GM18868 (cell line): ENCODE data around the gene ZDHHC8.

Source experiments
- ATAC-seq: cut with Tn5 transposase; IDR thresholded peaks from one replicate; pipeline ENCODE4 v1.9.1; 2021; ENCODE audit warnings: mild to moderate bottlenecking, moderate library complexity; ENCODE audit not compliant: unreplicated experiment

Gene ZDHHC8

DNA sequence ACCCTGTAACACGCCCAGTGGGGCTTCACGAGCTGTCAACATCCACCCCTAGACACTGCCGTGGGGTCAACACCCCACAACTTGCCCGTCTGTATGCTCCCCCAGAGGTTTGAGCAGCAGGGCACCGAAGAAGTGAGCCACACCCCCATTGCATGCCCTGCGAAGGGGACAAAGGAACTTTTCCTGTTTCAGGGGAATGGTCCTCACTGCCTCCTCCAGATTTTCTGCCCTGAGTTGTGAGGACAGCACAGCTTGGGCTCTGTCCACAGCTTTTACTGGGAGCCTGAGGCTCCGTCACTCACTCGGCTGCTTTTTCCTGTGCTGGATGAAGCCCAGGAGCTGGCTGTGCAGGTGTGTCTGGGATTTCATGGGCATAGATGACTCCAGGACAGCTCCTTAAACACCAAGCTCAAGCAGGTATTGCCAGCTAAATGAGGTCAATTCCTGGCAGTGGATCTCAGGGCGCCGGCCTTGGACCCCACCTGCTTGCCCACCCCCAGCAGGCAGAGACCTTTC is 59.5 kb downstream of the ZDHHC8 start:
- no peak for ATAC-seq

DNA sequence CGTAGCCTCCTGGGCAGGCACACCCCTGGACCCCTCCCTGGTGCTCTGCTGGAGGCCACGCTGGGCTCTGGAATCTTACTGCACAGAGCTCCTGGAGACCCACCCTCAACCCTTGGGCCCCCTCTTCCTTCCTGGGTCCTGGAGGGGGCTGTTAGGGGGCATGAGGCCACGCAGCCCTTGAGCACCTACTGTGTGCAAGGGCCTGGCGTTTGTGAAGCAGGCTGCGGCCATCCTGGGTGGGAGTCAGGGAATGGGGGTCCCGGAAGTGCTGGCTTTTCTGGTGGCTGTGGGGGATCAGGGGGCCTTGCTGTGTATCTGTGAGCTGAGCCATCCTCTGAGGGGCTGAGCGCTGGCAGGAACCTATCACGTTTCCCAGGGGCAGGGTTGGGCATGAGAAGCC is 60.2 kb downstream of the ZDHHC8 start:
- ATAC-seq: no peak

DNA sequence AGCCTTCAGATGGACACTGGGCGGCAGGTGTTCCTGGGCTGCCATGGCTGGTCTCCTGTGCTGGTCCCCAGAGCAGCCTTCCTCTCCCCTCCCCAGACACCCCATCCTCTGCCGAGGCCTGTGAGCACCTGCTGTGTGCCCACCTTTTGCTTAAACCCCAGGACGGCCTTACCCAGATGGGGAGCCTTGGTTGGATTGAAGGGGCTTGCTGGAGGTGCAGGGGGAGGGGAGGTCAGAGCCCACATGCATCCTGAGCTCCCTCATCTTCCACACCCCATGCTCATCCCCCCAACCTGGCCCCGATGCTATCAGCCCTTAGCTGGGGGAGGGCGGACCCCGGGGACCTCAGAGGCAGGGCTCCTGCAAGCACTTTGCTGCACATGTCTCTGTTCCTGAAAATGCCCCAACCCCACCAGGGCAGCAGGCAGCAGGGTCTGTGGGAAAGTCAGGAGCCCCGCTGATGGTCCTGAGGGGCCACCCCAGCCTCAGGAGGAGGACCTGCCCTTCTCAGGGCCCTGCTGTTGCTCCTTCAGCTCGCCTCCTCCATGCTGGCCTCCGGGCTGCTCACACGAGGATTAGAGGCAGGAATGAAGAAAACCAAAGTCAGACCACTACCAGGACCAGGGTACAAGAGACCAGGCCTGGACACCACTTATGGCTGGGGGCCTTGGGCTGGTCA is 60.8 kb downstream of the ZDHHC8 start:
- no peak for ATAC-seq

DNA sequence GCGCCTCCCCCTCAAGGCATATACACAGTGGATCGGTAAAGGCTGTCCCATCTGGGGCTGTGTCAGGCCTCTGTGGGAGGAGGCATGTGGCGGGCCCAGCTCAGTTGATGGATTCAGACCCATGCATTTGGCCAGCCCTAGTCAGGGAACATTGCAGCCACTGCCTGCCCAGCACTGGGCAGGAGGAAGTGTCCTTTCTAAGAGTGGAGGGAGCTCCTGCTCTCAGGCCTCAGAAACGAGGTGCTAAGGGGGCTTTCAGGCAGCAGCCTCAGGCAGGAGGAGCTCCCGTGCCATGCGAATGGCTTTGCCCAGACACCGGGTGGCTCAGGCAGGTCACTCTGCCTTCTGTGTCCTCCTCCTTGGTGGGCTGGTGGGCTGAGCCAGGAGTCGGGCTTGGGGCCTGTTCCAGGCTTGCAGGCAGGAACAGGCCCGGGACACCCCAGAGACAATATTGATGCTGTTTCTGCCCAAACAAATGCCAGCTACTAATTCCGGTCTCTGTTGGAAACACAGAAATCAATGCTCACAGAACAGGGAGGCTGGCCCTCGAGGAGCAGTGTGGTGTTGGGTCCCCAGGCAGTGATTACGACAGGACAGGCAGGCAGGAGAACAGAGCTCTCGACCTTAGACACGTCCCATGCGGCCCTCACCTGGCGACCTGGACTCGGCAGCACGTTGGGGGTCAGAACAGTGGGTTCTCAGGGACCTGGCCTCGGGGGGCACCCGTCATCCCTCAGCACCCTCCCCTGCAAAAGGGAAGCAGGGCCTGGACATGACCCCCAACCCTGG is 61.6 kb downstream of the ZDHHC8 start:
- ATAC-seq: no peak

DNA sequence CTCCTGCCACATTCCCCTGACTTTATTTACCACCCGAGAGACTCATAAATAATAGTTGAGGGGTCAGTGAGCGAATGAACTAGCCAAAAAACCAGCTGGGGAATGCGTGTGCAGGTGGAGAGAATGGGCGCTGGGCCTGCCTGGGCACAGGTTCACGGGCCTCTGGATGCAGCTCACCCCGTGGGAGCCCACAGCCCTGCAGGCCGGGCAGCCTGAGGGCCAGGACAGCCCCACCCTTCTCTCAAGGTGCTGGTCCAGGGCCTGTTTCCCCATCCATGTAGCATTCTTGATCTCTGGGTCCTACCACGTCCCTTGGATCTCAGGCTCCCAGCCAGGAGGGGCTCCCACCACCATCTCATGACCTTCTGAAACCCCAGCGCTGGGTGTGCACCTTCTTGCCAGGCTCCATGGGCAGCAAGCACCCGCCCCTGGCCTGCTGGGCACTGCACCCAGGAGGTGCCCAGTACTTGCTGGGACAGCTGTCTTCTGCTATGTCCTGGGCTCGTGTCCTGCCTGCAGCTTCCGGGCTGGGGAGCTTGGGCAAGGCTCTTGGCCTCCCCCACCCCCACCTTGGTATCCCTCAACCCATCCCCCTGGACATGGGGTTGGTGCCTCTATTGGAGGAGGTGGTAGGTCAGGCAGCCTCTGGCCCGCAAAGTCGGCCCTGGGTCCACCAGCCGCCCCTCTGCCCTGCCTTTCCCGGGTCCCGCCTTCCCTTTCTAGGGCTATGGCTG is 62.3 kb downstream of the ZDHHC8 start:
- ATAC-seq: no peak

DNA sequence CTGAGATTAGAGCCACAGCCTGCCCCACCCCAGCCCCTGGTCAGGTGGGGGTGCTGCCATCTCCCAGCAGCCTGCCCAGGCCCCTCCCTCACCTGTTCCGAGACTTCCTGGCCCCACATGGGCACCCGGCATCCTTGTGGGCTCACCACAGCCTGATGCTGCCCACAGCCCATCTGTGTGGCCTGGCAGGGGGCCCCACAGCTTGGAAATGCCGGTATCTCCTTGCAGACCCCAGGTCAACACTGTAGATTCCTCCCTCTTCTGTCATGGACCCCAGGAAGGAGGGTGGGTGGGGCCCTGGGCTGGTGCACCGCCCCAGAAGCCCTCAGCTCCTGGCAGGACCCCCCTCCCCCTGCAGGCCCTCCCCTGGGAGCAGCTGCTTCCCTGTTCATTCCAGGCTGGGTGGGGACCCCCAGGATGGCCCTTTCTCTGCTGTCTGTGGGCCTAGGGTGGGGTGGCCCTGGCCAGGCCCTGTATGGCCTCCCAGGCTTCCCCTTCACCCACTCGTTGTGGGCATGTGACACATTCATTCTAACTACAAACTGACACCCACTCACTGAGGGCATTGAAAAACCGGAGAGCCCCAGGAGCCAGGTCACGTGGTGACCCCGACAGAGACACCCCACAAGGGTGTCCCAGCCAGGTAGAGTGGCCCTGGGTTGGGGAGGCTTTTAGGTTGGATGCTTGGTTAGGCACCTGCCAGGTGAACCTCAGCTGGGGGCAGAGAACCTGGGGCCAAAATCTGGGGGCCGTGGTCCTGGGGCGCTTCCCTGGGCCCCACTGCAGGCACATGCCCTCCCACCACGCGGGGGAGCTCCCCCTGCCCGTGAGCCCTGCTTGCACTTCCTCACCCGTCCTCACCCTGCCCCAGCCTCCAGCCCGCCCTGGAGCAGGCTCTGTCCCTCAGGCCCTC is 63.3 kb downstream of the ZDHHC8 start:
- no peak for ATAC-seq

DNA sequence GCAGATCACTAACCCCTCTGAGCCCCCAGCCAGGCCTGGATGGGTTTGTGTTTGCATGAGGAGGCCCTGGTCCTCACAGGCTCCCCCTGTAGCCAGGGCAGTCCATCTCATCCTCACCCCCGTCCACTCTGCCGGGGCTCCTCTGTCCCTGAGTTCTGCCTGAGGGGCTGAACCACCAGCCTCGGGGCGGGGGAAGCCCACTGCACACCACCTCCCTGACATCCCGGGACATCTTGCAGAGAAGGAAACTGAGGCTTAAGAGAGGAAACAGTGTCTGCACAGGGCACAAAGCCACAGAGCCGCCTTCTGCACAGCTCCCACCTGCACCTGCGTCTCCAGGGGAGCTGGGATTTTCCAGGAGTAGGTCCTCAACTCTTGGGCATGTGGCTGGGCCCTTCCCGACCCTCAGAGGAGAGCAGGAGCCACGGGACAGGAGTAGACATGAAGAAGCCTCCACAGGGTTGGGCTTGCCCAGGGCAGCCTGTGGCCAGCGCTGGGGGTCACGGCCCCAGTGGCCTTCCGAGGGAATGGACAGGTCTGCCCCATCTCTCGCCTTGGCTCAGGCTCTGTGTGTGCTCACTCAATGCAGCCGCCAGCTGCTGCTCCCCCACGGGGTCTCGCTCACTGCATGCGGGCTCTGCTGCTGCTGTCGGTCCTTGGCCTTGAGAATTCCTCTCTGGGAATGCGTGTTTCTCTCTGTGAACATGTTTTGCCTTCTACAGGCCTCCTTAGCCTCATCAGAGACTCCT is 64.7 kb downstream of the ZDHHC8 start:
- no peak for ATAC-seq
